ENCODE results near the gene CREB1.
"Not testable (repeated sequence)": the region's sequence is repeated elsewhere in the genome, so short reads cannot be mapped to it uniquely, and the experiment has no call there.

The CREB1 gene

GRCh38 chr2:207633686-207634085 lies 103.9 kb downstream of the CREB1 start:
- in situ Hi-C loops (cut with MboI; ENCODE audit: low pct_unique_long_range_greater_than_20kb, low sequenced_read_pairs), result loop anchor here (25.0 kb wide), 1 partner anchor 429 kb away; no protein-coding TSS in a partner anchor
- DNase-seq, result no peak

GRCh38 chr2:207635468-207636200 lies 105.9 kb downstream of the CREB1 start:
- peak; percentile 70 for DNase-seq
- in situ Hi-C loops (cut with MboI; ENCODE audit: low pct_unique_long_range_greater_than_20kb, low sequenced_read_pairs), result loop anchor here (25.0 kb wide), 1 partner anchor 427 kb away; no protein-coding TSS in a partner anchor

- in situ Hi-C loops (cut with MboI; ENCODE audit: low pct_unique_long_range_greater_than_20kb, low sequenced_read_pairs), result loop anchor here (25.0 kb wide), 1 partner anchor 423 kb away; no protein-coding TSS in a partner anchor
- not testable (repeated sequence) for DNase-seq
Measured at GRCh38 chr2:207639288-207639687, 109.5 kb downstream of the CREB1 start.

GRCh38 chr2:207640160-207640559 lies 110.4 kb downstream of the CREB1 start:
- in situ Hi-C loops (cut with MboI; ENCODE audit: low pct_unique_long_range_greater_than_20kb, low sequenced_read_pairs), result loop anchor here (25.0 kb wide), 1 partner anchor 422 kb away; no protein-coding TSS in a partner anchor
- DNase-seq, result no peak

- no peak for DNase-seq
- in situ Hi-C loops (cut with MboI; ENCODE audit: low pct_unique_long_range_greater_than_20kb, low sequenced_read_pairs), result loop anchor here (25.0 kb wide), 1 partner anchor 422 kb away; no protein-coding TSS in a partner anchor
Measured at GRCh38 chr2:207640661-207641060, 110.9 kb downstream of the CREB1 start.

- DNase-seq, result no peak
- in situ Hi-C loops (cut with MboI; ENCODE audit: low pct_unique_long_range_greater_than_20kb, low sequenced_read_pairs), result loop anchor here (25.0 kb wide), 1 partner anchor 418 kb away; no protein-coding TSS in a partner anchor
Measured at GRCh38 chr2:207643892-207644291, 114.1 kb downstream of the CREB1 start.

GRCh38 chr2:207646582-207646981 lies 116.8 kb downstream of the CREB1 start:
- in situ Hi-C loops (cut with MboI; ENCODE audit: low pct_unique_long_range_greater_than_20kb, low sequenced_read_pairs), result loop anchor here (25.0 kb wide), 1 partner anchor 416 kb away; no protein-coding TSS in a partner anchor
- not testable (repeated sequence) for DNase-seq

Data from KBM-7 (cell line).